HuH-7.5 (cell line): ENCODE data around the gene NALCN.
"Not testable (repeated sequence)": the region's sequence is repeated elsewhere in the genome, so short reads cannot be mapped to it uniquely, and the experiment has no call there.

Experiments used
- DNase-seq: peaks from one replicate; pipeline ENCODE4 v3.0.0; 2011; ENCODE audit warnings: low spot score

Gene NALCN

GRCh38 chr13:101341464-101341863 lies 74.8 kb downstream of the NALCN start:
- no peak for DNase-seq

- DNase-seq, result no peak
Measured at GRCh38 chr13:101339202-101339601, 77.1 kb downstream of the NALCN start.

- DNase-seq, result no peak
Measured at GRCh38 chr13:101332583-101332982, 83.7 kb downstream of the NALCN start.

- DNase-seq, result no peak
Measured at GRCh38 chr13:101331731-101332130, 84.6 kb downstream of the NALCN start.

GRCh38 chr13:101327871-101328270 lies 88.4 kb downstream of the NALCN start:
- DNase-seq, result no peak

- no peak for DNase-seq
Measured at GRCh38 chr13:101326710-101327109, 89.6 kb downstream of the NALCN start.

GRCh38 chr13:101325423-101325822 lies 90.9 kb downstream of the NALCN start:
- no peak for DNase-seq

GRCh38 chr13:101323601-101324000 lies 92.7 kb downstream of the NALCN start:
- DNase-seq, result no peak

- no peak for DNase-seq
Measured at GRCh38 chr13:101317986-101318523, 98.3 kb downstream of the NALCN start.

- DNase-seq, result not testable (repeated sequence)
Measured at GRCh38 chr13:101313479-101313878, 102.8 kb downstream of the NALCN start.

GRCh38 chr13:101309014-101309619 lies 107.2 kb downstream of the NALCN start:
- DNase-seq, result no peak

GRCh38 chr13:101308247-101309013 lies 107.9 kb downstream of the NALCN start:
- DNase-seq, result no peak

- DNase-seq, result no peak
Measured at GRCh38 chr13:101307181-101307701, 109.1 kb downstream of the NALCN start.

GRCh38 chr13:101306773-101307172 lies 109.5 kb downstream of the NALCN start:
- no peak for DNase-seq

GRCh38 chr13:101305981-101306411 lies 110.3 kb downstream of the NALCN start:
- DNase-seq, result no peak

- DNase-seq, result no peak
Measured at GRCh38 chr13:101303521-101303920, 112.8 kb downstream of the NALCN start.

- DNase-seq, result no peak
Measured at GRCh38 chr13:101301053-101301452, 115.3 kb downstream of the NALCN start.

- no peak for DNase-seq
Measured at GRCh38 chr13:101300531-101300930, 115.8 kb downstream of the NALCN start.

- DNase-seq, result no peak
Measured at GRCh38 chr13:101298517-101298916, 117.8 kb downstream of the NALCN start.

- DNase-seq, result no peak
Measured at GRCh38 chr13:101297794-101298193, 118.5 kb downstream of the NALCN start.

- DNase-seq, result no peak
Measured at GRCh38 chr13:101292711-101293110, 123.6 kb downstream of the NALCN start.

GRCh38 chr13:101291646-101292515 lies 124.4 kb downstream of the NALCN start:
- DNase-seq, result no peak
